Smooth muscle cell (in vitro differentiated cells): ENCODE measurements around the gene PER2. TPM values are rescaled to one million over a fixed set of nuclear protein-coding genes. Genes with fewer than 3 reads are reported as not detected.

ENCODE experiments used
- DNase-seq: peaks from one replicate; lab custom pipeline; 2025; ENCODE audit not compliant: unreplicated experiment; lab: John Stamatoyannopoulos, UW
- H2AFZ ChIP-seq: fragments of 200-600 bp; sonication (generic); 2 replicates; pipeline ENCODE4 v1.6.0; 2016; ENCODE audit warnings: antibody characterized with exemption, low read depth, mild to moderate bottlenecking
- H3F3A ChIP-seq: fragments of 200-600 bp; sonication (generic); 2 replicates; pipeline ENCODE4 v1.6.0; 2017; ENCODE audit warnings: antibody characterized with exemption, low read depth
- H3K27ac ChIP-seq: fragments of 200-600 bp; sonication (generic); 2 replicates; pipeline ENCODE4 v1.5.1; 2016; ENCODE audit warnings: low read depth, mild to moderate bottlenecking
- H3K27me3 ChIP-seq: fragments of 200-600 bp; sonication (generic); 2 replicates; pipeline ENCODE4 v1.6.1; 2016; ENCODE audit warnings: low read depth, mild to moderate bottlenecking
- H3K36me3 ChIP-seq: fragments of 200-600 bp; sonication (generic); 2 replicates; pipeline ENCODE4 v1.5.1; 2016; ENCODE audit warnings: low read depth
- H3K4me1 ChIP-seq: fragments of 200-600 bp; sonication (generic); 2 replicates; pipeline ENCODE4 v1.5.1; 2016; ENCODE audit warnings: low read depth
- H3K4me2 ChIP-seq: fragments of 200-600 bp; sonication (generic); 2 replicates; pipeline ENCODE4 v1.6.0; 2016; ENCODE audit warnings: mild to moderate bottlenecking
- H3K4me3 ChIP-seq: fragments of 200-600 bp; sonication (generic); 2 replicates; pipeline ENCODE4 v1.5.1; 2016; ENCODE audit warnings: mild to moderate bottlenecking
- H3K79me2 ChIP-seq: fragments of 200-600 bp; sonication (generic); 2 replicates; pipeline ENCODE4 v1.6.0; 2016; ENCODE audit warnings: low read depth, mild to moderate bottlenecking
- H3K9ac ChIP-seq: fragments of 200-600 bp; sonication (generic); 2 replicates; pipeline ENCODE4 v1.6.0; 2016; ENCODE audit warnings: low read depth
- H3K9me3 ChIP-seq: fragments of 200-600 bp; sonication (generic); replicated peaks from 2 replicates; pipeline ENCODE4 v1.5.1; 2016; ENCODE audit warnings: low read depth
- H4K20me1 ChIP-seq: fragments of 200-600 bp; sonication (generic); 2 replicates; pipeline ENCODE4 v1.6.0; 2016; ENCODE audit warnings: low read depth
- CTCF ChIP-seq: fragments of 200-600 bp; sonication (generic); IDR thresholded peaks from 2 replicates; pipeline ENCODE4 v1.5.1; 2017; ENCODE audit warnings: borderline replicate concordance, mild to moderate bottlenecking, antibody characterized with exemption; ENCODE audit not compliant: insufficient read depth, poor library complexity, severe bottlenecking
- WGBS: methylation state at CpG from one replicate; pipeline ENCODE4 v1.1.7; 2016; ENCODE audit warnings: low lambda C conversion rate; 5-methylcytosine and 5-hydroxymethylcytosine counted together
- polyA plus RNA-seq: library from polyadenylated mRNA; unstranded; fragments of >200 nt; fragmentation: Nextera tagmentation; extraction: Ambion mirVana; gene quantifications from 2 replicates; pipeline ENCODE4 v1.2.1, GENCODE V29; 2016
- total RNA-seq: library from RNA; depleted of rRNA; stranded (reverse); fragments of >200 nt; gene quantifications from 2 replicates; pipeline ENCODE4 v1.2.3, GENCODE V29; 2014

PER2 gene
- total and polyA plus RNA-seq, 2 experiments from 2014 or later = 3.5 to 9.7 TPM

DNA sequence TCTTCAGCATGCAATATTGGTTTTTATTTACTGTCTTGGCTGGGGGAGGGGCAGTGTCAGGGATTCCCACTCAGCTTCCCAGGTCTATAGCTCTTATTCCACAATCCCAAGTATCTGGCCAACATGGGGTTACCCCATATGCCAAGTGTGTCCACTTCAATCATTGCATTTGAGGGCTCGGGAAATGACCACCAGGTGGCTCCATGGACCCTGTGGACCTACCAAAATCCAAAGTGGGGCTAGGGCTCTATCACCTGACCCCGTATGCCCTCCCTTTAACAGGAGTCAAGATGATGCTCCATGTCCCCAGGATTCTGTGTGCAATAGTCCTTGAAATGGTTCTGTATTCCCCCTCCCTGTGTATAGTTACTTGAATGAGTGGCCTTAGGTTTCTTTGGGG lies 19.8 kb upstream of the PER2 start:
- 76% methylated on average over 2 of the region's 2 CpGs for WGBS
- Histone ChIP-seq H3K36me3 (no peaks in the 10 kb centered on the region), H3K4me2 (no peak overlapping the region), H3K9ac (no peak overlapping the region), H3K27ac (no peak overlapping the region), H2AFZ (no peak overlapping the region), H4K20me1 (no peaks in the 10 kb centered on the region), H3K9me3 (no peaks in the 10 kb centered on the region), H3K4me3 (no peak overlapping the region), H3F3A (no peaks in the 10 kb centered on the region), H3K27me3 (peaks cover 10% of the 10 kb centered on the region), H3K4me1 (no peaks in the 10 kb centered on the region), H3K79me2 (no peaks in the 10 kb centered on the region)
- peak; percentile 9 for TF ChIP-seq CTCF
- DNase-seq = no peak

- no peak overlapping the region for H3K4me2 ChIP-seq
- no peak overlapping the region for H2AFZ ChIP-seq
- no peaks in the 10 kb centered on the region for H3K36me3 ChIP-seq
- no peak for DNase-seq
- no peak for TF ChIP-seq CTCF
- H4K20me1 ChIP-seq = no peaks in the 10 kb centered on the region
- no peaks in the 10 kb centered on the region for H3F3A ChIP-seq
- no peaks in the 10 kb centered on the region for H3K9me3 ChIP-seq
- H3K9ac ChIP-seq = no peak overlapping the region
- no peaks in the 10 kb centered on the region for H3K79me2 ChIP-seq
- 87% methylated on average over 5 of the region's 5 CpGs for WGBS
- H3K27ac ChIP-seq = no peak overlapping the region
- H3K4me1 ChIP-seq = no peaks in the 10 kb centered on the region
- no peak overlapping the region for H3K4me3 ChIP-seq
- peaks cover 8% of the 10 kb centered on the region for H3K27me3 ChIP-seq
Measured at GRCh38 chr2:238306672-238306998, 18.2 kb upstream of the PER2 start.

DNA sequence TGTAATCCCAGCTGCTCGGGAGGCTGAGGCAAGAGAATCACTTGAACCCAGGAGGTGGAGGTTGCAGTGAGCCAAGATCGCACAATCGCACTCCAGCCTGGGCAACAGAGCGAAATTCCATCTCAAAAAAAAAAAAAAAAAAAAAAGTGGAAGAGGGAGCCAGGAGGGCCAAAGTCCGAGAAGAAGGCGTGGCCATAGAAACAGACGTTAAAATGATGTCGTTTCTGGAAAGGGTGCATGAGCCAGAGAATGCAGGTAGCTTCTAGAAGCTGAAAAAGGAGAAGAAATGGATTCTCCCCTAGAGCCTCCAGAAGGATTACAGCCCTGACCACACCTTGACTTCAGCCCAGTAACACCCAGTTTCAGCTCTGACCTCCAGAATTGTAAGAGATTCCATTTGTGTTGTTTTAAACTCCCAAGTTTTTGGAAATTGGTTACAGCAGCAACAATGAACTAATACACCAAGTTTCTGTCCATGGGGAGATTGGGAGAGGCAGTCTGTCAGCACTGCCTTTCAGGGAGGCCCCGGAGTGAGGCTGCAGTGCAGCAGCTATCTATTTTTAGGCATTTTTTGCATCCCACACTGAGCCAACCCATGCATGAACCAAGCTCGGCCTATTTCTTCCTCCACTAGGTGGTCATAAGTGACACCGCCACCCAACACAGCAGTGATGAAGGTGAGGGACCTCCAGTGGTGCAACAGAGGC lies 17.7 kb upstream of the PER2 start:
- no peak overlapping the region for H3K27ac ChIP-seq
- no peak for TF ChIP-seq CTCF
- DNase-seq = no peak
- peaks cover 2% of the 10 kb centered on the region for H3K27me3 ChIP-seq
- H3K79me2 ChIP-seq = no peaks in the 10 kb centered on the region
- no peak overlapping the region for H3K4me3 ChIP-seq
- H3K4me2 ChIP-seq = no peak overlapping the region
- no peaks in the 10 kb centered on the region for H4K20me1 ChIP-seq
- H3K9ac ChIP-seq = no peak overlapping the region
- H3K4me1 ChIP-seq = no peaks in the 10 kb centered on the region
- H3F3A ChIP-seq = no peaks in the 10 kb centered on the region
- WGBS = 91% methylated on average over 10 of the region's 11 CpGs
- no peaks in the 10 kb centered on the region for H3K9me3 ChIP-seq
- H2AFZ ChIP-seq = no peak overlapping the region
- no peaks in the 10 kb centered on the region for H3K36me3 ChIP-seq
